ENCODE measurements around the gene GTF2F1. TPM values are rescaled to one million over a fixed set of nuclear protein-coding genes. Genes with fewer than 3 reads are reported as not detected.

Gene GTF2F1
- total RNA-seq, 2 experiments from 2014 or later, result 50.4 to 59.6 TPM

GRCh38 chr19:6425732-6426620 is 33.0 kb upstream of the GTF2F1 start:
- peaks cover 31% of the 10 kb centered on the region for H3K4me1 Mint-ChIP-seq (ENCODE audit: low read depth)
- TF ChIP-seq CTCF (IDR thresholded peaks at IDR 0.05), result no peak
- ChIA-PET POLR2A (interaction anchor here (0.6 to 3.2 kb wide), 9 partner anchors 10 to 397 kb away, joined by 3 to 10 read pairs (median 4); partner anchors contain the start of gene DENND1C), CTCF (interaction anchor here (1.2 kb wide), 2 partner anchors 208 to 377 kb away, joined by 3 read pairs; no protein-coding TSS in a partner anchor)
- peaks cover 4% of the 10 kb centered on the region for H3K9me3 Mint-ChIP-seq
- ATAC-seq (no peak), DNase-seq (peak; percentile 37)
- H3K4me3 Mint-ChIP-seq, result peak overlapping the region; percentile 72
- H3K27me3 Mint-ChIP-seq, result no peaks in the 10 kb centered on the region
- intact Hi-C loops (cut with micrococcal nuclease), result no loop called here
- peak overlapping the region; percentile 95 for H3K27ac Mint-ChIP-seq
- H3K36me3 Mint-ChIP-seq (ENCODE audit: low read depth), result peaks cover 24% of the 10 kb centered on the region

GRCh38 chr19:6424939-6425731 is 32.2 kb upstream of the GTF2F1 start:
- no peaks in the 10 kb centered on the region for H3K27me3 Mint-ChIP-seq
- peak overlapping the region; percentile 72 for H3K4me3 Mint-ChIP-seq
- ChIA-PET POLR2A (interaction anchor here (0.6 to 3.2 kb wide), 14 partner anchors 9 to 401 kb away, joined by 3 to 10 read pairs (median 4); partner anchors contain the start of gene DENND1C), CTCF (interaction anchor here (1.1 to 1.3 kb wide), 4 partner anchors 56 to 439 kb away, joined by 3 to 4 read pairs (median 3); partner anchors contain the start of gene DENND1C)
- H3K27ac Mint-ChIP-seq, result peak overlapping the region; percentile 95
- H3K4me1 Mint-ChIP-seq (ENCODE audit: low read depth), result peaks cover 35% of the 10 kb centered on the region
- intact Hi-C loops (cut with micrococcal nuclease), result no loop called here
- peaks cover 32% of the 10 kb centered on the region for H3K36me3 Mint-ChIP-seq (ENCODE audit: low read depth)
- DNase-seq, result peak; percentile 100
- ATAC-seq, result peak; percentile 86
- TF ChIP-seq CTCF (IDR thresholded peaks at IDR 0.05), result no peak
- peaks cover 4% of the 10 kb centered on the region for H3K9me3 Mint-ChIP-seq

GRCh38 chr19:6424195-6424938 is 31.4 kb upstream of the GTF2F1 start, which contains the start of gene KHSRP:
TSS of gene KHSRP (minus strand) at chr19:6424811. CDS start at chr19:6424701, 110 bp downstream.
- Mint-ChIP-seq H3K4me3 (peak within 1 kb of the TSS; percentile 93), H3K27ac (peak within 1 kb of the TSS; percentile 95), H3K27me3 (no peaks in the 10 kb centered on the region), H3K36me3 (ENCODE audit: low read depth) (peaks cover 38% of the 10 kb centered on the region), H3K9me3 (peaks cover 4% of the 10 kb centered on the region), H3K4me1 (ENCODE audit: low read depth) (peaks cover 33% of the 10 kb centered on the region)
- ATAC-seq (no peak), DNase-seq (peak; percentile 33)
- POLR2A ChIA-PET, result interaction anchor here (0.6 to 3.2 kb wide), 11 partner anchors 8 to 401 kb away, joined by 3 to 10 read pairs (median 4); partner anchors contain the start of gene DENND1C
- intact Hi-C loops (cut with micrococcal nuclease), result no loop called here
- CTCF ChIA-PET, result interaction anchor here (1.1 to 1.3 kb wide), 2 partner anchors 57 to 439 kb away, joined by 3 to 4 read pairs; partner anchors contain the start of gene DENND1C
- no peak for TF ChIP-seq CTCF (IDR thresholded peaks at IDR 0.05)

- Mint-ChIP-seq H3K9me3 (peaks cover 4% of the 10 kb centered on the region), H3K27me3 (no peaks in the 10 kb centered on the region), H3K4me3 (peak overlapping the region; percentile 93), H3K4me1 (ENCODE audit: low read depth) (peaks cover 33% of the 10 kb centered on the region), H3K27ac (peak overlapping the region; percentile 91), H3K36me3 (ENCODE audit: low read depth) (peaks cover 44% of the 10 kb centered on the region)
- CTCF ChIA-PET, result interaction anchor here (1.3 kb wide), 1 partner anchor 58 kb away, joined by 4 read pairs; the partner anchor contains the start of gene DENND1C
- POLR2A ChIA-PET, result interaction anchor here (0.6 to 3.2 kb wide), 9 partner anchors 11 to 447 kb away, joined by 3 to 10 read pairs (median 4); partner anchors contain the start of genes DENND1C and PSPN
- ATAC-seq (no peak), DNase-seq (peak; percentile 64)
- intact Hi-C loops (cut with micrococcal nuclease), result no loop called here
- TF ChIP-seq CTCF (IDR thresholded peaks at IDR 0.05), result no peak
Observed at GRCh38 chr19:6423499-6424194, 30.7 kb upstream of the GTF2F1 start.
